SW 1271 (cell line): Measurements from ENCODE around the gene MYO18A.
"Not testable (repeated sequence)": the region's sequence is repeated elsewhere in the genome, so short reads cannot be mapped to it uniquely, and the experiment has no call there.

ENCODE experiments used
- DNase-seq, 2 experiments: peaks; one replicate each; lab custom pipeline; 2025; lab: John Stamatoyannopoulos, UW

MYO18A gene

GRCh38 chr17:29196769-29197515 lies 16.7 kb upstream of the MYO18A start:
- DNase-seq: no peak

GRCh38 chr17:29195465-29196081 lies 15.4 kb upstream of the MYO18A start:
- DNase-seq: no peak

- DNase-seq: no peak
These were observed 14.5 kb upstream of the MYO18A start for GRCh38 chr17:29194669-29195068.

- DNase-seq: no peak
These were observed 12.9 kb upstream of the MYO18A start for GRCh38 chr17:29193146-29193545.

- DNase-seq: no peak
These were observed 10.5 kb upstream of the MYO18A start for GRCh38 chr17:29190592-29191207.

- no peak for DNase-seq
These were observed 9.8 kb upstream of the MYO18A start for GRCh38 chr17:29190039-29190438.

GRCh38 chr17:29189355-29189754 lies 9.2 kb upstream of the MYO18A start:
- no peak for DNase-seq

- DNase-seq: no peak
These were observed 1.0 kb upstream of the MYO18A start for GRCh38 chr17:29181226-29181625.

GRCh38 chr17:29180788-29181160 lies 576 bp upstream of the MYO18A start:
- no peak for DNase-seq

GRCh38 chr17:29179232-29180033 lies 765 bp downstream of the MYO18A start:
- DNase-seq: peak in 1 of 2 experiments; percentile 32

- no peak for DNase-seq
These were observed 1.4 kb downstream of the MYO18A start for GRCh38 chr17:29178750-29179231.

- no peak for DNase-seq
These were observed 2.1 kb downstream of the MYO18A start for GRCh38 chr17:29177871-29178749.

- no peak for DNase-seq
These were observed 2.7 kb downstream of the MYO18A start for GRCh38 chr17:29177541-29177870.

GRCh38 chr17:29176558-29177351 lies 3.4 kb downstream of the MYO18A start:
- no peak for DNase-seq

- no peak for DNase-seq
These were observed 4.8 kb downstream of the MYO18A start for GRCh38 chr17:29175349-29175748.

- DNase-seq: no peak
These were observed 7.6 kb downstream of the MYO18A start for GRCh38 chr17:29172589-29172988.

- no peak for DNase-seq
These were observed 9.5 kb downstream of the MYO18A start for GRCh38 chr17:29170682-29171081.

- no peak for DNase-seq
These were observed 10.2 kb downstream of the MYO18A start for GRCh38 chr17:29169806-29170591.

GRCh38 chr17:29168759-29169126 lies 11.5 kb downstream of the MYO18A start:
- DNase-seq: not testable (repeated sequence)
